ENCODE data around the gene CXorf66.

- no peak for TF ChIP-seq CTCF (conservative IDR thresholded peaks at IDR 0.05 in 1 of 2, IDR thresholded peaks at IDR 0.05 in 1 of 2; ENCODE audit: extremely low read depth in 1 of 2, insufficient read depth in 1 of 2, low read depth in 1 of 2, low read length in 2 of 2)
- TF ChIP-seq EZH2 (IDR thresholded peaks at IDR 0.05; ENCODE audit: borderline replicate concordance, low read length) = no peak
Measured at GRCh38 chrX:139967750-139968149, 2.4 kb upstream of the CXorf66 start.

All from mammary epithelial cell (primary cell).